IMR-90 (cell line): ENCODE results near the gene POLR2I. TPM values are rescaled to one million over a fixed set of nuclear protein-coding genes. Genes with fewer than 3 reads are reported as not detected.

Experiments
- ATAC-seq: fragments of 200-7000 bp; cut with Tn5 transposase; 2 replicates; pipeline ENCODE4 v1.9.1; 2020; ENCODE audit warnings: low read depth, mild to moderate bottlenecking, moderate library complexity
- BruUV-seq: library from RNA; stranded (reverse); fragments of 400-500 nt; replicated peaks from 2 replicates; lab custom pipeline; 2021; lab: Mats Ljungman, UMichigan
- CTCF ChIA-PET: fragments of 300-600 bp; formaldehyde crosslinking; extraction: SDS; loops from one replicate; lab custom pipeline; 2021; ENCODE audit warnings: antibody characterized with exemption; lab: Yijun Ruan, JAX
- POLR2A ChIA-PET: fragments of 300-600 bp; sonication (Branson Sonifier 250); formaldehyde crosslinking; loops from one replicate; lab custom pipeline; 2022; ENCODE audit warnings: antibody characterized with exemption; ENCODE audit not compliant: unreplicated experiment; lab: Charles Lee
- DNase-seq: peaks from one replicate; pipeline ENCODE4 v3.0.0; 2013
- H2AFZ ChIP-seq: replicated peaks from 2 replicates; pipeline ENCODE3; 2013; ENCODE audit warnings: low read length, mild to moderate bottlenecking; ENCODE audit not compliant: poor library complexity
- H2AK5ac ChIP-seq: 2 replicates; pipeline ENCODE4 v1.6.1; 2013; ENCODE audit warnings: low read depth, low read length, inconsistent platforms
- H2AK9ac ChIP-seq: replicated peaks from 2 replicates; pipeline ENCODE3; 2013; ENCODE audit warnings: mild to moderate bottlenecking, low read depth, low read length, moderate library complexity; ENCODE audit not compliant: poor library complexity
- H2BK120ac ChIP-seq: 2 replicates; pipeline ENCODE4 v1.6.1; 2013; ENCODE audit warnings: low read depth, low read length, inconsistent platforms
- H2BK15ac ChIP-seq: 3 replicates; pipeline ENCODE4 v1.6.1; 2013; ENCODE audit warnings: low read depth, low read length, inconsistent platforms
- H2BK20ac ChIP-seq: 2 replicates; pipeline ENCODE4 v1.6.1; 2013; ENCODE audit warnings: low read depth, mild to moderate bottlenecking, inconsistent platforms, low read length, moderate library complexity
- H2BK5ac ChIP-seq: 2 replicates; pipeline ENCODE4 v1.6.1; 2013; ENCODE audit warnings: mild to moderate bottlenecking, low read depth, low read length, inconsistent platforms; ENCODE audit not compliant: poor library complexity, severe bottlenecking
- H3K14ac ChIP-seq: replicated peaks from 2 replicates; pipeline ENCODE4 v1.6.1; 2013; ENCODE audit warnings: low read depth, low read length, inconsistent platforms
- H3K18ac ChIP-seq: 2 replicates; pipeline ENCODE4 v1.6.1; 2013; ENCODE audit warnings: low read depth, low read length, control low read depth
- H3K23ac ChIP-seq: 2 replicates; pipeline ENCODE4 v1.6.1; 2013; ENCODE audit warnings: low read depth, low read length, inconsistent platforms
- H3K27ac ChIP-seq: 2 replicates; pipeline ENCODE4 v1.5.1; 2013; ENCODE audit warnings: mild to moderate bottlenecking, control low read depth, low read length; ENCODE audit not compliant: insufficient read depth
- H3K27me3 ChIP-seq: 2 replicates; pipeline ENCODE4 v1.6.1; 2013; ENCODE audit warnings: low read length; ENCODE audit not compliant: control insufficient read depth, insufficient read depth
- H3K36me3 ChIP-seq: 2 replicates; pipeline ENCODE4 v1.6.1; 2013; ENCODE audit warnings: low read length, mixed read lengths; ENCODE audit not compliant: control insufficient read depth, insufficient read depth
- H3K4ac ChIP-seq: 2 replicates; pipeline ENCODE4 v1.6.1; 2013; ENCODE audit warnings: low read depth, low read length, inconsistent platforms
- H3K4me1 ChIP-seq: 2 replicates; pipeline ENCODE4 v1.6.1; 2013; ENCODE audit warnings: low read length, mixed read lengths; ENCODE audit not compliant: control insufficient read depth, insufficient read depth
- H3K4me2 ChIP-seq: 2 replicates; pipeline ENCODE4 v1.6.1; 2013; ENCODE audit warnings: low read depth, mild to moderate bottlenecking, control low read depth, low read length, moderate library complexity
- H3K4me3 ChIP-seq: 2 replicates; pipeline ENCODE4 v1.5.1; 2013; ENCODE audit warnings: low read depth, mild to moderate bottlenecking, control low read depth, low read length, moderate library complexity; ENCODE audit not compliant: insufficient read depth
- H3K56ac ChIP-seq: 2 replicates; pipeline ENCODE4 v1.6.1; 2013; ENCODE audit warnings: low read length, inconsistent platforms; ENCODE audit not compliant: insufficient read depth; ENCODE audit errors: extremely low read depth
- H3K79me1 ChIP-seq, 2 experiments: 2 replicates each; pipeline ENCODE4 v1.6.1; 2013; ENCODE audit warnings: low read length in 2 of 2, inconsistent platforms in 1 of 2, low read depth in 1 of 2
- H3K9ac ChIP-seq: 2 replicates; pipeline ENCODE4 v1.6.1; 2013; ENCODE audit warnings: low read depth, low read length, control low read depth
- H3K9me1 ChIP-seq: 2 replicates; pipeline ENCODE4 v1.6.1; 2013; ENCODE audit warnings: low read length, inconsistent platforms; ENCODE audit not compliant: insufficient read depth
- H3K9me3 ChIP-seq: 2 replicates; pipeline ENCODE4 v1.6.1; 2013; ENCODE audit warnings: low read length; ENCODE audit not compliant: control insufficient read depth, insufficient read depth
- H4K20me1 ChIP-seq: 2 replicates; pipeline ENCODE4 v1.6.1; 2013; ENCODE audit warnings: low read length, inconsistent platforms; ENCODE audit not compliant: insufficient read depth
- H4K5ac ChIP-seq: 2 replicates; pipeline ENCODE4 v1.6.1; 2013; ENCODE audit warnings: mild to moderate bottlenecking, low read depth, low read length, control low read depth
- H4K8ac ChIP-seq, 2 experiments: 2 replicates each; pipeline ENCODE4 v1.6.1; 2013; ENCODE audit warnings: low read depth in 2 of 2, low read length in 2 of 2, control low read depth in 1 of 2, inconsistent platforms in 1 of 2
- H4K91ac ChIP-seq: 2 replicates; pipeline ENCODE4 v1.6.1; 2013; ENCODE audit warnings: low read depth, low read length, inconsistent platforms; ENCODE audit not compliant: insufficient read depth
- FOS ChIP-seq: fragments of 150-350 bp; IDR thresholded peaks from 2 replicates; pipeline ENCODE4 v1.6.1; 2016; ENCODE audit warnings: low read depth, low read length
- SMC3 ChIP-seq: fragments of 150-350 bp; IDR thresholded peaks from 2 replicates; pipeline ENCODE4 v1.6.1; 2016; ENCODE audit warnings: low read depth, mild to moderate bottlenecking, antibody characterized with exemption, low read length, moderate library complexity
- WGBS, 2 experiments: methylation state at CpG; one replicate each; pipeline versions ENCODE4 v1.1.5 to v1.1.7; 2013; ENCODE audit warnings: missing lambda C conversion rate in 2 of 2; ENCODE audit not compliant: insufficient read length in 1 of 2; ENCODE audit errors: extremely low coverage in 2 of 2; 5-methylcytosine and 5-hydroxymethylcytosine counted together
- dilution Hi-C: fragments of 300-500 bp; cut with HindIII; formaldehyde crosslinking; loops from one replicate; pipeline ENCODE4 v1.14.3; 2018; ENCODE audit warnings: low sequenced_read_pairs; ENCODE audit not compliant: unreplicated experiment
- in situ Hi-C: fragments of 300-500 bp; cut with MboI; formaldehyde crosslinking; loops from 3 replicates; pipeline ENCODE4 v1.14.3; 2019; ENCODE audit warnings: low sequenced_read_pairs, inconsistent platforms, mixed read lengths
- intact Hi-C: fragments of 100-400 bp; cut with micrococcal nuclease; formaldehyde crosslinking; loops from 2 replicates; pipeline ENCODE4 v1.10.0; 2022
- polyA plus RNA-seq, 3 experiments: library from polyadenylated mRNA; depleted of rRNA; stranded (reverse); fragments of >200 nt; gene quantifications; 2 replicates each; pipeline ENCODE4 v1.2.3, GENCODE V29; 2012; ENCODE audit warnings: low replicate concordance in 1 of 3
- total RNA-seq: library from RNA; depleted of rRNA; stranded (reverse); fragments of >200 nt; gene quantifications from 2 replicates; pipeline ENCODE4 v1.2.3, GENCODE V29; 2012

Gene POLR2I
- total and polyA plus RNA-seq, 2 of the 4 experiments (the other 2 are of a cell fraction): 35.8 to 59.7 TPM

DNA sequence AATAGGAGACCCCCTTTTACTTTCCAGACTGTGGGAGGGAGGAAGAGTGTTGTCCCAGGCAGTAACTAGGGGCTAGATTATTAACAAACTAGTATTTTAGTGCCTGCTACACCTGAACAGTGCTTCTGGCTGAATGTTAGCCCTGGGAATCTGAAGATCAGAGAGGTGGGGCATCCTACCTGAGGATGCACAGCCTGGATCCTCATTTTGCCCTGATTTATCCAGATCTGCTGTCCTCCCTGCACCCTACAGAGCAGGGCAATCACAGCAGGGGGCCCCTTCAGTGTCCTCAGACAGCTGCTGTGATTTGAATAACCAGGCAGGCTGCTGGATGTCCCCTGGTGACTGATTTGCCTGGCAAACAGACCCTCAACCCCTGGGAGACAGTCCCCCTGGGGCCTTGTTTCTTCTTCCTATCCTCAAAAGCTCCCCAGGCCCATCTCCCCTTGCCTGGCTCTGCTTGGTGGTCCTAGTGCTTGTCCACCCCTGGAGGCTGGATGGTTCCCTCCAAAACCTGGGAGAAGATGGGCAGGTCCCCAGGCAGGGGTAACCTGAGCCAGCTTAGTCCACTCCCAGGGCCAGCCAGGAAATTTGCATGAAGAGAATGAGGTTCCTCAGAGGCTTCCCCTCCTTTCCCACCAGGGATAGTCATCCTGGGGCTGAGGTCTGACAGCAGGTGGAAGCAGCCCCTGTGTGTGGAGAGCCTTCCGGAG lies 4.0 kb downstream of the POLR2I start, which contains the start of gene OVOL3:
Gene OVOL3 (plus strand): TSS at position 657 of the 713 bp plus-strand sequence. CDS start 60 bp downstream, outside the sequence.
- Histone ChIP-seq H3K36me3 (peaks cover 12% of the 10 kb centered on the region), H3K4me3 (no peak within 1 kb of the TSS), H3K14ac (no peak within 1 kb of the TSS), H2BK20ac (no peak within 1 kb of the TSS), H3K56ac (no peak within 1 kb of the TSS), H3K23ac (no peak within 1 kb of the TSS), H3K9ac (no peak within 1 kb of the TSS), H3K27me3 (no peaks in the 10 kb centered on the region), H3K79me1 (peaks cover 15 to 21% of the 10 kb centered on the region in 2 experiments; a peak in 3 of 4 replicates), H4K8ac (no peak within 1 kb of the TSS), H4K91ac (no peak within 1 kb of the TSS), H2AK9ac (no peak within 1 kb of the TSS), H3K4me1 (peaks cover 3% of the 10 kb centered on the region), H3K9me3 (no peaks in the 10 kb centered on the region), H2BK15ac (no peak within 1 kb of the TSS), H3K27ac (no peak within 1 kb of the TSS), H4K5ac (no peak within 1 kb of the TSS), H4K20me1 (peaks cover 2% of the 10 kb centered on the region; the same call in 1 of the 2 replicates), H3K4me2 (no peak within 1 kb of the TSS), H2BK120ac (no peak within 1 kb of the TSS), H2AFZ (no peak within 1 kb of the TSS), H3K18ac (no peak within 1 kb of the TSS), H2AK5ac (no peak within 1 kb of the TSS), H2BK5ac (no peak within 1 kb of the TSS), H3K4ac (no peak within 1 kb of the TSS), H3K9me1 (no peaks in the 10 kb centered on the region)
- intact Hi-C loops (no loop called here), dilution Hi-C loops (no loop called here), in situ Hi-C loops (no loop called here)
- ChIA-PET POLR2A (no interaction called here), CTCF (no interaction called here)
- no peak for DNase-seq
- TF ChIP-seq SMC3 (no peak), FOS (no peak)
- no TSS peak for BruUV-seq
- WGBS, 2 experiments: 100% methylated on average over 1 of the region's 1 CpG; no CpG with 5 or more reads in 1 of the 2 experiments
- ATAC-seq: no peak
